GM19240 (cell line): ENCODE results near the gene RASSF7.
"Not testable (repeated sequence)": the region's sequence is repeated elsewhere in the genome, so short reads cannot be mapped to it uniquely, and the experiment has no call there.

Source experiments
- DNase-seq: peaks from one replicate; pipeline ENCODE4 v3.0.0; 2011; ENCODE audit warnings: low spot score; ENCODE audit not compliant: insufficient read length

RASSF7 gene

GRCh38 chr11:565921-566509 is 5.2 kb downstream of the RASSF7 start:
- DNase-seq: no peak

GRCh38 chr11:567011-567628 is 6.3 kb downstream of the RASSF7 start:
- no peak for DNase-seq

- DNase-seq: no peak
These were observed 7.0 kb downstream of the RASSF7 start for GRCh38 chr11:567629-568292.

GRCh38 chr11:568306-569157 is 7.8 kb downstream of the RASSF7 start:
- peak; percentile 99 for DNase-seq

- DNase-seq: no peak
These were observed 8.6 kb downstream of the RASSF7 start for GRCh38 chr11:569158-569885.

- no peak for DNase-seq
These were observed 11.0 kb downstream of the RASSF7 start for GRCh38 chr11:571802-572185.

GRCh38 chr11:573146-573759 is 12.5 kb downstream of the RASSF7 start:
- no peak for DNase-seq

GRCh38 chr11:574031-574570 is 13.3 kb downstream of the RASSF7 start:
- DNase-seq: not testable (repeated sequence)

GRCh38 chr11:574632-575312 is 14.0 kb downstream of the RASSF7 start:
- DNase-seq: no peak

- no peak for DNase-seq
These were observed 14.7 kb downstream of the RASSF7 start for GRCh38 chr11:575313-575995.

- DNase-seq: peak; percentile 100
These were observed 15.4 kb downstream of the RASSF7 start, which contains the start of gene PHRF1 for GRCh38 chr11:575996-576768. PHRF1 (plus strand) TSS chr11:576470; CDS start chr11:581513, 5,043 bp downstream.

GRCh38 chr11:576811-577610 is 16.2 kb downstream of the RASSF7 start:
- no peak for DNase-seq

- DNase-seq: no peak
These were observed 16.8 kb downstream of the RASSF7 start for GRCh38 chr11:577611-577894.

GRCh38 chr11:578276-579035 is 17.7 kb downstream of the RASSF7 start:
- no peak for DNase-seq

- DNase-seq: no peak
These were observed 19.2 kb downstream of the RASSF7 start for GRCh38 chr11:579830-580601.

GRCh38 chr11:581342-581741 is 20.6 kb downstream of the RASSF7 start:
- no peak for DNase-seq
